A673 (cell line): ENCODE measurements around the gene TMED1.

Experiments used
- EZH2 ChIP-seq: fragments of 200-600 bp; sonication (generic); IDR thresholded peaks from 2 replicates; pipeline ENCODE4 v1.6.1; 2017; ENCODE audit warnings: borderline replicate concordance, low read depth, mild to moderate bottlenecking, mixed read lengths, antibody characterized with exemption, low read length; ENCODE audit not compliant: poor library complexity, severe bottlenecking
- TF ChIP-seq, protein P1 (sequence below): fragments of 300-800, 200-600 bp; sonication (generic); conservative IDR thresholded peaks from 2 replicates; pipeline ENCODE4 v1.5.1; 2017; ENCODE audit warnings: low read depth, mild to moderate bottlenecking, antibody characterized with exemption, low read length, moderate library complexity, mixed read lengths

DNA sequence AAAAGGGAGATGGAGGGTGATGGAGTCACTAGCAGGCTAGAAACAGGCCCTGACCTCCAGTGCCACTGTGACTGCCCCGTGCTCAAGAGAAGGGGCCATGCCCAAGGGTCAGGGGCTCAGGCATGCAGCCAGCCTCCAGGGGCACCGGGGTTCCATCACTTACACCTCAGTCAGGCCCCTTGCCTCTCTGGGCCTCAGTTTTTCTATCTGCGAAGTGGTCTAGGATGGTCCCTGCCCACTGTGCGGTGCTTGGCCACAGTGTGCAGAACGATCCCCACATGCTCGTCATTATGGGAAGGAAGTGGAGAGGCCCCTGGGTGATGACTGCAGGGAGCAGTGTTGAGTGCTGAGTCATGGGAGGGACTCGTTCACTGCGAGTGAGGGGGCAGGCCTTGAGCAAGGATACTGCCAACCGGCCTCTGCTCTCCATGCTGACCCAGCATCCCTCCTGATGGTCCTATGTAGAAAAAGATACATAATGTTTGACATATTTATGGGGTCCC is 23.1 kb downstream of the TMED1 start:
- no peak for TF ChIP-seq EZH2
- TF ChIP-seq, protein P1, sequence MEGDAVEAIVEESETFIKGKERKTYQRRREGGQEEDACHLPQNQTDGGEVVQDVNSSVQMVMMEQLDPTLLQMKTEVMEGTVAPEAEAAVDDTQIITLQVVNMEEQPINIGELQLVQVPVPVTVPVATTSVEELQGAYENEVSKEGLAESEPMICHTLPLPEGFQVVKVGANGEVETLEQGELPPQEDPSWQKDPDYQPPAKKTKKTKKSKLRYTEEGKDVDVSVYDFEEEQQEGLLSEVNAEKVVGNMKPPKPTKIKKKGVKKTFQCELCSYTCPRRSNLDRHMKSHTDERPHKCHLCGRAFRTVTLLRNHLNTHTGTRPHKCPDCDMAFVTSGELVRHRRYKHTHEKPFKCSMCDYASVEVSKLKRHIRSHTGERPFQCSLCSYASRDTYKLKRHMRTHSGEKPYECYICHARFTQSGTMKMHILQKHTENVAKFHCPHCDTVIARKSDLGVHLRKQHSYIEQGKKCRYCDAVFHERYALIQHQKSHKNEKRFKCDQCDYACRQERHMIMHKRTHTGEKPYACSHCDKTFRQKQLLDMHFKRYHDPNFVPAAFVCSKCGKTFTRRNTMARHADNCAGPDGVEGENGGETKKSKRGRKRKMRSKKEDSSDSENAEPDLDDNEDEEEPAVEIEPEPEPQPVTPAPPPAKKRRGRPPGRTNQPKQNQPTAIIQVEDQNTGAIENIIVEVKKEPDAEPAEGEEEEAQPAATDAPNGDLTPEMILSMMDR: no peak
